HL-60 (cell line): ENCODE measurements around the gene PIM3.

Experiments used
- POLR2AphosphoS5 ChIP-seq: IDR thresholded peaks from 2 replicates; pipeline ENCODE4 v1.6.1; 2012; ENCODE audit warnings: low read depth
- TF ChIP-seq, protein P1 (sequence below): IDR thresholded peaks from one replicate; pipeline ENCODE4 v1.5.1; 2011; ENCODE audit warnings: low read length, control low read depth, inconsistent platforms; ENCODE audit not compliant: insufficient read depth
- TF ChIP-seq, protein P2 (sequence below): IDR thresholded peaks from 2 replicates; pipeline ENCODE4 v1.6.1; 2012; ENCODE audit warnings: low read depth; ENCODE audit not compliant: insufficient replicate concordance

GRCh38 chr22:50002791-50003190, 42.2 kb downstream of the PIM3 start:
- TF ChIP-seq, protein P1, sequence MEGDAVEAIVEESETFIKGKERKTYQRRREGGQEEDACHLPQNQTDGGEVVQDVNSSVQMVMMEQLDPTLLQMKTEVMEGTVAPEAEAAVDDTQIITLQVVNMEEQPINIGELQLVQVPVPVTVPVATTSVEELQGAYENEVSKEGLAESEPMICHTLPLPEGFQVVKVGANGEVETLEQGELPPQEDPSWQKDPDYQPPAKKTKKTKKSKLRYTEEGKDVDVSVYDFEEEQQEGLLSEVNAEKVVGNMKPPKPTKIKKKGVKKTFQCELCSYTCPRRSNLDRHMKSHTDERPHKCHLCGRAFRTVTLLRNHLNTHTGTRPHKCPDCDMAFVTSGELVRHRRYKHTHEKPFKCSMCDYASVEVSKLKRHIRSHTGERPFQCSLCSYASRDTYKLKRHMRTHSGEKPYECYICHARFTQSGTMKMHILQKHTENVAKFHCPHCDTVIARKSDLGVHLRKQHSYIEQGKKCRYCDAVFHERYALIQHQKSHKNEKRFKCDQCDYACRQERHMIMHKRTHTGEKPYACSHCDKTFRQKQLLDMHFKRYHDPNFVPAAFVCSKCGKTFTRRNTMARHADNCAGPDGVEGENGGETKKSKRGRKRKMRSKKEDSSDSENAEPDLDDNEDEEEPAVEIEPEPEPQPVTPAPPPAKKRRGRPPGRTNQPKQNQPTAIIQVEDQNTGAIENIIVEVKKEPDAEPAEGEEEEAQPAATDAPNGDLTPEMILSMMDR: no peak
- TF ChIP-seq POLR2AphosphoS5: no peak
- TF ChIP-seq, protein P2, sequence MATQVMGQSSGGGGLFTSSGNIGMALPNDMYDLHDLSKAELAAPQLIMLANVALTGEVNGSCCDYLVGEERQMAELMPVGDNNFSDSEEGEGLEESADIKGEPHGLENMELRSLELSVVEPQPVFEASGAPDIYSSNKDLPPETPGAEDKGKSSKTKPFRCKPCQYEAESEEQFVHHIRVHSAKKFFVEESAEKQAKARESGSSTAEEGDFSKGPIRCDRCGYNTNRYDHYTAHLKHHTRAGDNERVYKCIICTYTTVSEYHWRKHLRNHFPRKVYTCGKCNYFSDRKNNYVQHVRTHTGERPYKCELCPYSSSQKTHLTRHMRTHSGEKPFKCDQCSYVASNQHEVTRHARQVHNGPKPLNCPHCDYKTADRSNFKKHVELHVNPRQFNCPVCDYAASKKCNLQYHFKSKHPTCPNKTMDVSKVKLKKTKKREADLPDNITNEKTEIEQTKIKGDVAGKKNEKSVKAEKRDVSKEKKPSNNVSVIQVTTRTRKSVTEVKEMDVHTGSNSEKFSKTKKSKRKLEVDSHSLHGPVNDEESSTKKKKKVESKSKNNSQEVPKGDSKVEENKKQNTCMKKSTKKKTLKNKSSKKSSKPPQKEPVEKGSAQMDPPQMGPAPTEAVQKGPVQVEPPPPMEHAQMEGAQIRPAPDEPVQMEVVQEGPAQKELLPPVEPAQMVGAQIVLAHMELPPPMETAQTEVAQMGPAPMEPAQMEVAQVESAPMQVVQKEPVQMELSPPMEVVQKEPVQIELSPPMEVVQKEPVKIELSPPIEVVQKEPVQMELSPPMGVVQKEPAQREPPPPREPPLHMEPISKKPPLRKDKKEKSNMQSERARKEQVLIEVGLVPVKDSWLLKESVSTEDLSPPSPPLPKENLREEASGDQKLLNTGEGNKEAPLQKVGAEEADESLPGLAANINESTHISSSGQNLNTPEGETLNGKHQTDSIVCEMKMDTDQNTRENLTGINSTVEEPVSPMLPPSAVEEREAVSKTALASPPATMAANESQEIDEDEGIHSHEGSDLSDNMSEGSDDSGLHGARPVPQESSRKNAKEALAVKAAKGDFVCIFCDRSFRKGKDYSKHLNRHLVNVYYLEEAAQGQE: no peak
